Body of pancreas (tissue), 4 donors: Measurements from ENCODE around the gene OR2V1. TPM values are rescaled to one million over a fixed set of nuclear protein-coding genes. Genes with fewer than 3 reads are reported as not detected.
"Not testable (repeated sequence)": the region's sequence is repeated elsewhere in the genome, so short reads cannot be mapped to it uniquely, and the experiment has no call there.

Source experiments
- ATAC-seq: fragments of 150-250 bp; one replicate; pipeline ENCODE4 v1.9.1; 2016
- DNase-seq, 4 donors: peaks; one replicate each; pipeline ENCODE4 v3.0.0-alpha.2; 2019
- H3K27ac ChIP-seq, 4 donors: fragments of 200-600 bp; sonication (generic); 1 replicate in 3 of 4; 2 replicates in 1 of 4; pipeline versions ENCODE4 v1.5.1 to v1.6.1; 2016 to 2019; ENCODE audit warnings: mild to moderate bottlenecking in 1 of 4, mixed read lengths in 1 of 4, moderate library complexity in 1 of 4
- H3K27me3 ChIP-seq, 2 donors: fragments of 200-600 bp; sonication (generic); one replicate each; pipeline ENCODE4 v1.6.0; 2016; ENCODE audit warnings: mild to moderate bottlenecking in 1 of 2
- H3K36me3 ChIP-seq, 2 donors: fragments of 200-600 bp; sonication (generic); replicated peaks in 1 of 2; 2 replicates each; pipeline ENCODE4 v1.5.1; 2016; ENCODE audit warnings: low read depth in 2 of 2; ENCODE audit not compliant: insufficient read depth in 1 of 2
- H3K4me1 ChIP-seq: fragments of 200-600 bp; sonication (generic); one replicate; pipeline ENCODE4 v1.6.0; 2016
- H3K4me3 ChIP-seq, 2 donors: fragments of 200-600 bp; sonication (generic); 1 replicate in 1 of 2; 2 replicates in 1 of 2; pipeline ENCODE4 v1.5.1; 2016 to 2019
- H3K9me3 ChIP-seq, 3 donors: fragments of 200-600 bp; sonication (generic); 1 replicate in 2 of 3; 2 replicates in 1 of 3; pipeline ENCODE4 v1.5.1; 2016
- CTCF ChIP-seq, 7 experiments: fragments of 450-650 bp in 4 of 7; fragments of 200-600 bp in 3 of 7; sonication (generic) in 3 of 7; IDR thresholded peaks; one replicate each; pipeline ENCODE4 v1.5.1; 2016 to 2019; ENCODE audit warnings: antibody characterized with exemption in 7 of 7
- POLR2A ChIP-seq, 3 donors: fragments of 450-650 bp; IDR thresholded peaks; one replicate each; pipeline ENCODE4 v1.6.1; 2016; ENCODE audit warnings: antibody characterized with exemption in 3 of 3, mild to moderate bottlenecking in 2 of 3
- WGBS, 2 donors: methylation state at CpG; one replicate each; pipeline ENCODE4 v1.1.5; 2017; 5-methylcytosine and 5-hydroxymethylcytosine counted together
- intact Hi-C: fragments of 100-400 bp; cut with DNase I; formaldehyde crosslinking; loops from one replicate; pipeline ENCODE4 v1.15.1; 2023
- total RNA-seq, 2 donors: library from RNA; depleted of rRNA; stranded (reverse); fragments of >200 nt; gene quantifications; one replicate each; pipeline ENCODE4 v1.1.0, GENCODE V29; 2016

Gene OR2V1
- total RNA-seq, 2 donors from 2014 or later, result not detected

- Histone ChIP-seq H3K4me1 (peaks cover 11% of the 10 kb centered on the region), H3K4me3 (no peak overlapping the region), H3K9me3 (no peaks in the 10 kb centered on the region), H3K27ac (no peak overlapping the region), H3K27me3 (peaks cover 0 to 60% of the 10 kb centered on the region in 2 donors), H3K36me3 (no peaks in the 10 kb centered on the region)
- WGBS, 2 donors, result 9 to 21% methylated on average over 11 of the region's 11 CpGs
- TF ChIP-seq POLR2A (IDR thresholded peaks at IDR 0.05) (no peak), CTCF (IDR thresholded peaks at IDR 0.05) (peak in 2 of 7 experiments; percentile 31 to 32)
- ATAC-seq, result no peak
- peak in 2 of 4 donors; percentile 43 to 50 for DNase-seq
- intact Hi-C loops, result no loop called here
Observed at GRCh38 chr5:181173027-181173419, 42.1 kb upstream of the OR2V1 start.

- WGBS, 2 donors, result 28 to 29% methylated on average over 3 of the region's 3 CpGs
- no peak overlapping the region for H3K4me3 ChIP-seq
- DNase-seq (no peak), ATAC-seq (no peak)
- no peaks in the 10 kb centered on the region for H3K9me3 ChIP-seq
- peaks cover 12% of the 10 kb centered on the region for H3K4me1 ChIP-seq
- no peak for TF ChIP-seq POLR2A (IDR thresholded peaks at IDR 0.05)
- H3K27ac ChIP-seq, result no peak overlapping the region
- intact Hi-C loops, result no loop called here
- H3K36me3 ChIP-seq, result no peaks in the 10 kb centered on the region
- peaks cover 0 to 59% of the 10 kb centered on the region in 2 donors for H3K27me3 ChIP-seq
Observed at GRCh38 chr5:181171782-181172181, 40.8 kb upstream of the OR2V1 start.

GRCh38 chr5:181170996-181171395, 40.0 kb upstream of the OR2V1 start:
- H3K4me1 ChIP-seq, result peaks cover 12% of the 10 kb centered on the region
- peaks cover 0 to 67% of the 10 kb centered on the region in 2 donors for H3K27me3 ChIP-seq
- WGBS, 2 donors, result 34 to 41% methylated on average over 6 of the region's 6 CpGs
- H3K4me3 ChIP-seq, result no peak overlapping the region
- no peaks in the 10 kb centered on the region for H3K36me3 ChIP-seq
- no peak for ATAC-seq
- DNase-seq, result no peak
- H3K9me3 ChIP-seq, result no peaks in the 10 kb centered on the region
- intact Hi-C loops, result no loop called here
- TF ChIP-seq POLR2A (IDR thresholded peaks at IDR 0.05) (no peak), CTCF (IDR thresholded peaks at IDR 0.05) (no peak)
- no peak overlapping the region for H3K27ac ChIP-seq

- H3K9me3 ChIP-seq, result no peaks in the 10 kb centered on the region
- DNase-seq (no peak), ATAC-seq (no peak)
- no peaks in the 10 kb centered on the region for H3K36me3 ChIP-seq
- intact Hi-C loops, result no loop called here
- no peak overlapping the region for H3K4me3 ChIP-seq
- H3K27ac ChIP-seq, result no peak overlapping the region
- TF ChIP-seq POLR2A (IDR thresholded peaks at IDR 0.05) (no peak), CTCF (IDR thresholded peaks at IDR 0.05) (no peak)
- peaks cover 0 to 61% of the 10 kb centered on the region in 2 donors for H3K27me3 ChIP-seq
- H3K4me1 ChIP-seq, result peaks cover 12% of the 10 kb centered on the region
- WGBS, 2 donors, result 12 to 18% methylated on average over 17 to 33 of the region's 33 CpGs
Observed at GRCh38 chr5:181170237-181170825, 39.4 kb upstream of the OR2V1 start.

GRCh38 chr5:181169459-181170236, 38.7 kb upstream of the OR2V1 start:
- H3K27me3 ChIP-seq, result peaks cover 0 to 60% of the 10 kb centered on the region in 2 donors

More at GRCh38 chr5:181169459-181170236, 38.7 kb upstream of the OR2V1 start:
- H3K36me3 ChIP-seq, H3K4me3 ChIP-seq, intact Hi-C loops, DNase-seq, H3K9me3 ChIP-seq, ATAC-seq, H3K27ac ChIP-seq: not testable (repeated sequence)
- H3K4me1 ChIP-seq, result peaks cover 12% of the 10 kb centered on the region
- WGBS, 2 donors, result 5 to 8% methylated on average over 33 to 50 of the region's 50 CpGs
